HepG2 (cell line): Measurements from ENCODE around the gene DHX16. TPM values are rescaled to one million over a fixed set of nuclear protein-coding genes. Genes with fewer than 3 reads are reported as not detected.
A peak's percentile ranks its signal among the peaks of the same experiment; 100 is the strongest.

Experiments
- ARID3A ChIP-seq: IDR thresholded peaks from 2 replicates; pipeline ENCODE4 v1.6.1; 2012; ENCODE audit warnings: low read depth, low read length, improper control_type of control experiment
- CAMTA2 ChIP-seq: sonication (generic); formaldehyde crosslinking; IDR thresholded peaks from 2 replicates; pipeline ENCODE4 v1.4.0; 2020; ENCODE audit warnings: mild to moderate bottlenecking, missing genetic modification reagents, borderline replicate concordance
- HOXA3 ChIP-seq: sonication (generic); formaldehyde crosslinking; IDR thresholded peaks from 2 replicates; pipeline ENCODE4 v1.5.0; 2020; ENCODE audit warnings: missing genetic modification reagents
- MLLT10 ChIP-seq: sonication (generic); formaldehyde crosslinking; IDR thresholded peaks from 2 replicates; pipeline ENCODE4 v1.4.0; 2020; ENCODE audit warnings: missing genetic modification reagents
- PHF21A ChIP-seq: sonication (generic); formaldehyde crosslinking; IDR thresholded peaks from 2 replicates; pipeline ENCODE4 v1.5.0; 2020; ENCODE audit warnings: mild to moderate bottlenecking, missing genetic modification reagents
- PTBP1 ChIP-seq: fragments of 200-400 bp; formaldehyde crosslinking; IDR thresholded peaks from 2 replicates; pipeline ENCODE4 v1.6.1; 2018; ENCODE audit warnings: low read length, low read depth; ENCODE audit not compliant: poor library complexity, severe bottlenecking
- SAP130 ChIP-seq: IDR thresholded peaks from 2 replicates; pipeline ENCODE4 v1.6.1; 2016; ENCODE audit warnings: low read depth
- THAP7 ChIP-seq: sonication (generic); formaldehyde crosslinking; IDR thresholded peaks from 2 replicates; pipeline ENCODE4 v1.8.1; 2023; ENCODE audit warnings: mild to moderate bottlenecking, missing genetic modification reagents
- ZNF256 ChIP-seq: sonication (generic); formaldehyde crosslinking; conservative IDR thresholded peaks from 2 replicates; pipeline ENCODE4 v1.4.0; 2020; ENCODE audit warnings: missing genetic modification reagents
- polyA plus RNA-seq, 8 experiments: library from polyadenylated mRNA; depleted of rRNA in 3 of 8; stranded (reverse) in 7 of 8; unstranded in 1 of 8; fragments of >200 nt; fragmentation: Illumina TruSeq in 4 of 8; extraction: Trizol in 4 of 8; gene quantifications; 2 replicates each; pipeline versions ENCODE4 v1.2.1 to v1.2.3, GENCODE V29; 2011 to 2016; ENCODE audit warnings: low read depth in 4 of 8, missing spikeins in 1 of 8, mixed read lengths in 1 of 8; ENCODE audit not compliant: insufficient read depth in 1 of 8
- total RNA-seq, 5 experiments: library from RNA; depleted of rRNA; stranded (reverse); fragments of >200 nt; fragmentation: Illumina TruSeq; extraction: Trizol; gene quantifications; 2 replicates each; pipeline ENCODE4 v1.2.3, GENCODE V29; 2016; ENCODE audit warnings: low read depth in 1 of 5
- TF ChIP-seq, protein P1 (sequence below): sonication (generic); formaldehyde crosslinking; IDR thresholded peaks from 2 replicates; pipeline ENCODE4 v1.5.1; 2020; ENCODE audit warnings: mild to moderate bottlenecking, missing genetic modification reagents, borderline replicate concordance
- TF ChIP-seq, protein P2 (sequence below): sonication (generic); formaldehyde crosslinking; IDR thresholded peaks from 2 replicates; pipeline ENCODE4 v1.8.0; 2022; ENCODE audit warnings: missing genetic modification reagents, low read depth, mild to moderate bottlenecking, borderline replicate concordance
- TF ChIP-seq, protein P3 (sequence below): sonication (generic); formaldehyde crosslinking; IDR thresholded peaks from 2 replicates; pipeline ENCODE4 v1.8.1; 2023; ENCODE audit warnings: mild to moderate bottlenecking, inconsistent platforms, moderate library complexity, missing genetic modification reagents, borderline replicate concordance
- TF ChIP-seq, protein P4 (sequence below): sonication (generic); formaldehyde crosslinking; IDR thresholded peaks from 2 replicates; pipeline ENCODE4 v1.4.0; 2020; ENCODE audit warnings: missing genetic modification reagents, borderline replicate concordance
- TF ChIP-seq, protein P5 (sequence below): sonication (generic); formaldehyde crosslinking; IDR thresholded peaks from 2 replicates; pipeline ENCODE4 v1.8.0; 2022; ENCODE audit warnings: mild to moderate bottlenecking, missing genetic modification reagents, moderate library complexity

The DHX16 gene
- total and polyA plus RNA-seq, 2 of the 13 experiments (the other 11 are each of a cell fraction or from before 2014, with no cell fraction given): 57.0 to 58.5 TPM

- no peak for TF ChIP-seq CAMTA2 (CRISPR knock-in tag)
- no peak for TF ChIP-seq ARID3A
- TF ChIP-seq PHF21A (CRISPR knock-in tag): peak; percentile 97
- peak; percentile 78 for TF ChIP-seq THAP7
- TF ChIP-seq HOXA3 (CRISPR knock-in tag): peak; percentile 97
- TF ChIP-seq, protein P1, sequence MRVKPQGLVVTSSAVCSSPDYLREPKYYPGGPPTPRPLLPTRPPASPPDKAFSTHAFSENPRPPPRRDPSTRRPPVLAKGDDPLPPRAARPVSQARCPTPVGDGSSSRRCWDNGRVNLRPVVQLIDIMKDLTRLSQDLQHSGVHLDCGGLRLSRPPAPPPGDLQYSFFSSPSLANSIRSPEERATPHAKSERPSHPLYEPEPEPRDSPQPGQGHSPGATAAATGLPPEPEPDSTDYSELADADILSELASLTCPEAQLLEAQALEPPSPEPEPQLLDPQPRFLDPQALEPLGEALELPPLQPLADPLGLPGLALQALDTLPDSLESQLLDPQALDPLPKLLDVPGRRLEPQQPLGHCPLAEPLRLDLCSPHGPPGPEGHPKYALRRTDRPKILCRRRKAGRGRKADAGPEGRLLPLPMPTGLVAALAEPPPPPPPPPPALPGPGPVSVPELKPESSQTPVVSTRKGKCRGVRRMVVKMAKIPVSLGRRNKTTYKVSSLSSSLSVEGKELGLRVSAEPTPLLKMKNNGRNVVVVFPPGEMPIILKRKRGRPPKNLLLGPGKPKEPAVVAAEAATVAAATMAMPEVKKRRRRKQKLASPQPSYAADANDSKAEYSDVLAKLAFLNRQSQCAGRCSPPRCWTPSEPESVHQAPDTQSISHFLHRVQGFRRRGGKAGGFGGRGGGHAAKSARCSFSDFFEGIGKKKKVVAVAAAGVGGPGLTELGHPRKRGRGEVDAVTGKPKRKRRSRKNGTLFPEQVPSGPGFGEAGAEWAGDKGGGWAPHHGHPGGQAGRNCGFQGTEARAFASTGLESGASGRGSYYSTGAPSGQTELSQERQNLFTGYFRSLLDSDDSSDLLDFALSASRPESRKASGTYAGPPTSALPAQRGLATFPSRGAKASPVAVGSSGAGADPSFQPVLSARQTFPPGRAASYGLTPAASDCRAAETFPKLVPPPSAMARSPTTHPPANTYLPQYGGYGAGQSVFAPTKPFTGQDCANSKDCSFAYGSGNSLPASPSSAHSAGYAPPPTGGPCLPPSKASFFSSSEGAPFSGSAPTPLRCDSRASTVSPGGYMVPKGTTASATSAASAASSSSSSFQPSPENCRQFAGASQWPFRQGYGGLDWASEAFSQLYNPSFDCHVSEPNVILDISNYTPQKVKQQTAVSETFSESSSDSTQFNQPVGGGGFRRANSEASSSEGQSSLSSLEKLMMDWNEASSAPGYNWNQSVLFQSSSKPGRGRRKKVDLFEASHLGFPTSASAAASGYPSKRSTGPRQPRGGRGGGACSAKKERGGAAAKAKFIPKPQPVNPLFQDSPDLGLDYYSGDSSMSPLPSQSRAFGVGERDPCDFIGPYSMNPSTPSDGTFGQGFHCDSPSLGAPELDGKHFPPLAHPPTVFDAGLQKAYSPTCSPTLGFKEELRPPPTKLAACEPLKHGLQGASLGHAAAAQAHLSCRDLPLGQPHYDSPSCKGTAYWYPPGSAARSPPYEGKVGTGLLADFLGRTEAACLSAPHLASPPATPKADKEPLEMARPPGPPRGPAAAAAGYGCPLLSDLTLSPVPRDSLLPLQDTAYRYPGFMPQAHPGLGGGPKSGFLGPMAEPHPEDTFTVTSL (CRISPR knock-in tag): peak; percentile 91; the same call in 1 of the 2 replicates
- no peak for TF ChIP-seq PTBP1
- TF ChIP-seq, protein P2, sequence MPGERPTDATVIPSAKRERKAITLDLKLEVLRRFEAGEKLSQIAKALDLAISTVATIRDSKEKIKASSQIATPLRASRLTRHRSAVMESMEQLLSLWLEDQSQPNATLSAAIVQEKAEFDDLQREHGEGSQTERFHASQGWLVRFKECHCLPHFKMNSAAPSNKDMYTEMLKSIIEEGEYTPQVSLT (CRISPR knock-in tag): no peak
- no peak for TF ChIP-seq ZNF256 (CRISPR knock-in tag)
- TF ChIP-seq, protein P3, sequence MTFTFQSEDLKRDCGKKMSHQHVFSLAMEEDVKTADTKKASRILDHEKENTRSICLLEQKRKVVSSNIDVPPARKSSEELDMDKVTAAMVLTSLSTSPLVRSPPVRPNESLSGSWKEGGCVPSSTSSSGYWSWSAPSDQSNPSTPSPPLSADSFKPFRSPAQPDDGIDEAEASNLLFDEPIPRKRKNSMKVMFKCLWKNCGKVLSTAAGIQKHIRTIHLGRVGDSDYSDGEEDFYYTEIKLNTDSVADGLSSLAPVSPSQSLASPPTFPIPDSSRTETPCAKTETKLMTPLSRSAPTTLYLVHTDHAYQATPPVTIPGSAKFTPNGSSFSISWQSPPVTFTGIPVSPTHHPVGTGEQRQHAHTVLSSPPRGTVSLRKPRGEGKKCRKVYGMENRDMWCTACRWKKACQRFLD: peak; percentile 63; the same call in 1 of the 2 replicates
- TF ChIP-seq, protein P4, sequence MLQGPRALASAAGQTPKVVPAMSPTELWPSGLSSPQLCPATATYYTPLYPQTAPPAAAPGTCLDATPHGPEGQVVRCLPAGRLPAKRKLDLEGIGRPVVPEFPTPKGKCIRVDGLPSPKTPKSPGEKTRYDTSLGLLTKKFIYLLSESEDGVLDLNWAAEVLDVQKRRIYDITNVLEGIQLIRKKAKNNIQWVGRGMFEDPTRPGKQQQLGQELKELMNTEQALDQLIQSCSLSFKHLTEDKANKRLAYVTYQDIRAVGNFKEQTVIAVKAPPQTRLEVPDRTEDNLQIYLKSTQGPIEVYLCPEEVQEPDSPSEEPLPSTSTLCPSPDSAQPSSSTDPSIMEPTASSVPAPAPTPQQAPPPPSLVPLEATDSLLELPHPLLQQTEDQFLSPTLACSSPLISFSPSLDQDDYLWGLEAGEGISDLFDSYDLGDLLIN: no peak
- TF ChIP-seq SAP130: peak; percentile 100
- no peak for TF ChIP-seq MLLT10 (CRISPR knock-in tag)
- TF ChIP-seq, protein P5, sequence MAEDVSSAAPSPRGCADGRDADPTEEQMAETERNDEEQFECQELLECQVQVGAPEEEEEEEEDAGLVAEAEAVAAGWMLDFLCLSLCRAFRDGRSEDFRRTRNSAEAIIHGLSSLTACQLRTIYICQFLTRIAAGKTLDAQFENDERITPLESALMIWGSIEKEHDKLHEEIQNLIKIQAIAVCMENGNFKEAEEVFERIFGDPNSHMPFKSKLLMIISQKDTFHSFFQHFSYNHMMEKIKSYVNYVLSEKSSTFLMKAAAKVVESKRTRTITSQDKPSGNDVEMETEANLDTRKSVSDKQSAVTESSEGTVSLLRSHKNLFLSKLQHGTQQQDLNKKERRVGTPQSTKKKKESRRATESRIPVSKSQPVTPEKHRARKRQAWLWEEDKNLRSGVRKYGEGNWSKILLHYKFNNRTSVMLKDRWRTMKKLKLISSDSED (CRISPR knock-in tag): 0 out of 2 replicates have a peak, but pooled peaks have one; percentile 56
These were observed 17.7 kb downstream of the DHX16 start (continued) for GRCh38 chr6:30654798-30655742.
